Right ventricle myocardium superior (tissue), 1 donor: ENCODE measurements around the gene ADAMTS19. TPM values are rescaled to one million over a fixed set of nuclear protein-coding genes. Genes with fewer than 3 reads are reported as not detected.
"Not testable (repeated sequence)": the region's sequence is repeated elsewhere in the genome, so short reads cannot be mapped to it uniquely, and the experiment has no call there.

ENCODE experiments used
- ATAC-seq: fragments of 200-7000 bp; cut with Tn5 transposase; one replicate; pipeline ENCODE4 v1.9.1; 2020; ENCODE audit warnings: mild to moderate bottlenecking; ENCODE audit not compliant: poor library complexity
- DNase-seq: peaks from one replicate; pipeline ENCODE4 v3.0.0-alpha.2; 2020
- intact Hi-C: fragments of 100-400 bp; cut with DNase I; formaldehyde crosslinking; loops from one replicate; pipeline ENCODE4 v1.11.2; 2022
- long read RNA-seq: library from polyadenylated mRNA; unstranded; transcript quantifications from one replicate; pipeline ENCODE4 v2.0.0, GENCODE V29; 2021
- total RNA-seq: library from RNA; stranded (reverse); fragmentation: NEBNext Ultra II Directional; extraction: Animal tissue kit (Norgen Biotek cat#: 25700); gene quantifications from one replicate; pipeline ENCODE4 v1.2.1, GENCODE V29; 2021
- donor health status: DM: no; HTN: yes; CAD: no; lungs with severe emphysema.

Gene ADAMTS19, protein sequence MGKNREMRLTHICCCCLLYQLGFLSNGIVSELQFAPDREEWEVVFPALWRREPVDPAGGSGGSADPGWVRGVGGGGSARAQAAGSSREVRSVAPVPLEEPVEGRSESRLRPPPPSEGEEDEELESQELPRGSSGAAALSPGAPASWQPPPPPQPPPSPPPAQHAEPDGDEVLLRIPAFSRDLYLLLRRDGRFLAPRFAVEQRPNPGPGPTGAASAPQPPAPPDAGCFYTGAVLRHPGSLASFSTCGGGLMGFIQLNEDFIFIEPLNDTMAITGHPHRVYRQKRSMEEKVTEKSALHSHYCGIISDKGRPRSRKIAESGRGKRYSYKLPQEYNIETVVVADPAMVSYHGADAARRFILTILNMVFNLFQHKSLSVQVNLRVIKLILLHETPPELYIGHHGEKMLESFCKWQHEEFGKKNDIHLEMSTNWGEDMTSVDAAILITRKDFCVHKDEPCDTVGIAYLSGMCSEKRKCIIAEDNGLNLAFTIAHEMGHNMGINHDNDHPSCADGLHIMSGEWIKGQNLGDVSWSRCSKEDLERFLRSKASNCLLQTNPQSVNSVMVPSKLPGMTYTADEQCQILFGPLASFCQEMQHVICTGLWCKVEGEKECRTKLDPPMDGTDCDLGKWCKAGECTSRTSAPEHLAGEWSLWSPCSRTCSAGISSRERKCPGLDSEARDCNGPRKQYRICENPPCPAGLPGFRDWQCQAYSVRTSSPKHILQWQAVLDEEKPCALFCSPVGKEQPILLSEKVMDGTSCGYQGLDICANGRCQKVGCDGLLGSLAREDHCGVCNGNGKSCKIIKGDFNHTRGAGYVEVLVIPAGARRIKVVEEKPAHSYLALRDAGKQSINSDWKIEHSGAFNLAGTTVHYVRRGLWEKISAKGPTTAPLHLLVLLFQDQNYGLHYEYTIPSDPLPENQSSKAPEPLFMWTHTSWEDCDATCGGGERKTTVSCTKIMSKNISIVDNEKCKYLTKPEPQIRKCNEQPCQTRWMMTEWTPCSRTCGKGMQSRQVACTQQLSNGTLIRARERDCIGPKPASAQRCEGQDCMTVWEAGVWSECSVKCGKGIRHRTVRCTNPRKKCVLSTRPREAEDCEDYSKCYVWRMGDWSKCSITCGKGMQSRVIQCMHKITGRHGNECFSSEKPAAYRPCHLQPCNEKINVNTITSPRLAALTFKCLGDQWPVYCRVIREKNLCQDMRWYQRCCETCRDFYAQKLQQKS
- 0.81 TPM for total RNA-seq
- long read RNA-seq = 0 reads

DNA sequence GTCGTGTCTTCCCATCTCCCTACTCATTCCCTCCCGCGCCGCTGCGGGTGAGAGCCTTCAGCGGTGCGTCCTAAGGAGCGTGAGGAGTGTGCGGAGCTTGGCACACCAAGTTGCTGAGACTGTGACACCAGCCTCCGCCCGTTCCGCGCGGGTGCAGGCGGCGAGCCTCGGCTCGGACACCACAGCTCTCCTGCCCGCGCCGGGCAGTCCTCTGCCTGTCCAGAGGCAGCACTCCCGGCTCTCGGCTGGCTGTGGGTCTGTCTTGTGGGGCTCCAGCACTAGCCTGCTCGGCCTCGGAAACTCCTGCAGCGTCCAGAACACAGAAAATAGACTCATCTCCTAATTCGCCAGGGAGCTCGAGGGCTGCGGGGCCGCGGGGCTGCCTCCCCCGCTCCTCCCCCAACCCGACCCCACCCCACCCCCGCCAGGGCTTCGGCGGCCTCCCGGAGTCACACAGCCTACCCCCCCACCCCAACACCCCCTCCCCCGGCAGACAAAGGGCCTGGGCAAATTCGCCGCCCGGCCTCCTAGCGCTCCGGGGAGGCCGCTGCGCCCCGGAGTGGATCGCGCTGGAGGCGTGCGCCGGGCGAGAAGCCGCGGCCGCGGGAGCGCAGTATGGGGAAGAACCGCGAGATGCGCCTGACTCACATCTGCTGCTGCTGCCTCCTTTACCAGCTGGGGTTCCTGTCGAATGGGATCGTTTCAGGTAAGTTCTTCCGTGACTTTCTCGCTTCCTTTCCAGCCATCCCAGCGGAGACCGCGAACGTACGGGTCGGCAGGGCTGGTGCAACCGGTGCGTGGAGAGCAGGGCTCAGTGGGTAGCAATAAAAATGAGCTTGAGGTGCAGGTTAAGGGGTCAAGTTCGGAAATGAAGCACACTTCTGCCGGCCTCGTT is at the start of gene ADAMTS19:
ADAMTS19 (plus strand) TSS at position 522 of the 895 bp plus-strand sequence; CDS start at position 616, 94 bp downstream.
- intact Hi-C loops = no loop called here
- DNase-seq (peak; percentile 60), ATAC-seq (peak; percentile 84)

DNA sequence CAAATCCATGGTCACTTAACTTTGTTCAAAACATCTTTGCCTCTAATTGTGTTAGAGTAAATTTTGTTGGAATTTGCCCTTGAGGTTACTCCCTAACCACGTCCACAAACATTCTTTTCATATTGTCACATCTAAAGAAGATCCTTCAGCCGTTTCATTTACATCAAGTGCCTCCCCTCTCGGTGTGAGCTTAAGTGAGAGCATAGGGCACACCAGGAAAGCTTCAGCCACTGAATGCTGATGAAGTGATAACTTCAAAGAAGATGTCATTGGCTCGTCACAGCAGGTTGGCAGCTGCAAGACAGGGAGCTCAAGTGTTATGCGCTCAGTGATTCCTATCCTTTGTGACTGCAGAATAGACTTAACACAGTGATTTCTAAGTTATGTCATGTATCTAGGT is 49.6 kb upstream of the ADAMTS19 start:
- DNase-seq = no peak
- intact Hi-C loops = no loop called here
- ATAC-seq = no peak

DNA sequence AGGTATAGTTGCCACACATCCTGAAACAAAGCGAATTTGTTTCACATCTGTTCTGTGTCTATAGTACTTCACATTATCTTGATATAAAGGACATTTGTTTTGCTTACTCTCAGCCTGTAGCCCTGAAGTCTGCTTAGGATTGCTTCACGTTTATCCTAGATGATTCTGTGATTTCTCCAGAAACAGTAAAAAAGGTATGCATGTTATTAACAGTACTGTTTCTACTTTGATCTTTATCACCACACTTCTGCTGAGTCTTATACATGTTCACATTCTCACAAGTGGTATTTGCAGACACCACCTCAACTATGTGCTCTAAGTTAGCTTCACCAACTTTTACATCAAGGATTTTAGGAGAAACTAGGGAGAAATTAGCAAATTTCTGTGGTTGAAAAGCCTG is 47.4 kb upstream of the ADAMTS19 start:
- ATAC-seq (no peak), DNase-seq (no peak)
- intact Hi-C loops = no loop called here

DNA sequence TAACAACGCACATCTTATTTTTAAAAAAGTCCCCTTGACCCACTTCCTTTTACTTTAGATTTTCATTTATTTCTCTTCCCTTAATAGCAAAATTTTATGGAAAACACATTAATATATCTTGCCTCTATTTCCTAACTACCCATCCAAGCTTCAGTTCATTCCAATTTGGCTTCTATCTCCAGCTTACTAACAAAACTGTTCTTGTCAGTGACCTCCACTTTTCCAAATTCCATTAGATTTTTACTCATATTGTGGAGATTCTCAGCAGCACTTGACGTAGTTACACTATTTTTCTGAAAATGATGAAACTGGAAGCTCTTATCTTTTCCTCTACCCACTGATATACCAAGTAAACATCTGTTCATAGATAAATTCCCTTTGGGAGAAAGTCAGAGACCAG is 46.5 kb upstream of the ADAMTS19 start:
- DNase-seq (no peak), ATAC-seq (no peak)
- intact Hi-C loops = no loop called here

DNA sequence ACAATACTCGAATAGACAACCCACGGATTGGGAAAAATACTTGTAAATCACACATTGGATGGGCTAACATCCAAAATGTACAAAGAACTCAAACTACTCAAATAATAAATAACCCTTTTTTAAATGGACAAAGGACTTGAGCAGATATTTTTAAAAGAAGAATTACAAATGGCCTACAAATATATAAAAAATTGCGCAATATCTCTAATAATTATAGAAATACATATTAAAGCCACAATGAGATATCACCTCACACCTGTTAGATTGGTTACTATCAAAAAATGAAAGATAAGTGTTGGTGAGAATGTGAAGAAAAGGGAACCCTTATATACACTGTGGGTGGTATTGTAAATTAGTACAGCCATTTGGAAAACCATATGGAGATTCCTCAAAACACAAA is 40.8 kb upstream of the ADAMTS19 start:
- ATAC-seq (no peak), DNase-seq (no peak)
- intact Hi-C loops = no loop called here

DNA sequence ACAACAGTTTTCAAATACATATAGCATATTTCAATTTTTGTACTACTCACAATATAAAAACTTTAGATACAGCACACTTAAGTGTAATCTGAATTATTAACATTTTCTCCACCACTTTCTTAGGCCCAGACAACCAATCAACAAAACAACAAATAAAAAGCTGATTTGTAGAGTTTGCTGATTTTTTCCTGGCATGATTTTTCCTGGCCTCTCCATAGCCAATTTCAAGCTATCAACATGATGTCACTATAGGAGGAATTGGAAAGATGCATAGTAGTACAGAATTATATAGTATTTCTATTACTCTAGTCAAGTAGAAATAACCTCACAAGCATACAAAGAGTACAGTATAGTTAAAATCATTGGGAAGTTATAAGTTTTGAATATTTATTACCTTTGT is 35.1 kb upstream of the ADAMTS19 start:
- DNase-seq = no peak
- ATAC-seq = no peak

DNA sequence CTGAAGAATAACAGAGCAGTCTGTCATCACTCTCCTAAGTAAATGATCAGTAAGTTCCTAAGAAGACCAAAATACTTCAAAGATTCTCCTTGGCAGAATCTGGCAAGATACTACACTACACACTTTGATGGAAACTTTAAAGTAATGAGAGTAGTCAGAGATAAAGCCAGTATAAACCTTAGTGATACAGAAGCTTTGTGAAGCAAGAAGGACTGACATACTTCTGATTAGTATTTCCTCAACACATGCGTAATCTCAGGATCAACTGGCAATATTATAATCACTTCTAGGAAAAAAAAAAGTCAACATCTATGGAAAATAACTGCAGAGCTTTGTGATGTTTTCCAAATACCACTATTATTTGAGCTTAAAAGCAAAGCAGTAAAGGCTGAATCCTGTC is 34.0 kb upstream of the ADAMTS19 start:
- intact Hi-C loops = no loop called here
- ATAC-seq (no peak), DNase-seq (no peak)

More for the DNA sequence above, 35.1 kb upstream of the ADAMTS19 start:
- intact Hi-C loops = no loop called here

DNA sequence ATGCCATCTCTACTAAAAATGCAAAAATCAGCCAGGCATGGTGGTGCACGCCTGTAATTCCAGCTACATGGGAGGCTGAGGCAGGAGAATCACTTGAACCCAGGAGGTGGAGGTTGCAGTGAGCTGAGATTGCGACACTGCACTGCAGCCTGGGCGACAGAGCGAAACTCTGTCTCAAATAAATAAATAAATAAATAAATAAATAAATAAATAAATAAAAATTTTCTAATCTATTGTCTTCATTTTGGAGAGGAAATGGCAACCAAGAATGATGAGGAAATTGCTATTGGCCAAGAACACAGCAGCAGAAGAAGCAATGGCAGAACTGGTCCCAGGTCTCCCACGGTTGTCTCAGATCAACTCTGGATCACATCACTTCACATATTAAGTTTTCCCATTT is 31.5 kb upstream of the ADAMTS19 start:
- DNase-seq, ATAC-seq, intact Hi-C loops: not testable (repeated sequence)

DNA sequence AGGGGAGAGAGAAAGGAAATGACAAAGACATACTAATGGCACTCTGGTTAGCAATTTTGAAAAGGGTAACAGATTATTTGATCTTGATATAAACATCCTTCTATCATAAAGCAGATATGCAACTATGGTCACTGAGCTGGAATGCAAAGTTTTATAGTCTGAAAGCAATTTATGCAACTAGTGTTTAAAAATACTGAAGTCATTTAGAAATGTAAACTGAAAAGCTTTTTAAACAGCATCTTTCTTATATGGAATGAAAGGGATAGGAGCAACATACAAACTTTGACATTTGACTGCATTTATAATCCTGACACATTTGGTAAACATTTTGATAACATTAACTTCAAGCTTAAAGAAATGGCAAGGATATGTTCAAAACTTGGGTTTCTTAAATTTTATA is 28.7 kb upstream of the ADAMTS19 start:
- DNase-seq (no peak), ATAC-seq (no peak)
- intact Hi-C loops = no loop called here

DNA sequence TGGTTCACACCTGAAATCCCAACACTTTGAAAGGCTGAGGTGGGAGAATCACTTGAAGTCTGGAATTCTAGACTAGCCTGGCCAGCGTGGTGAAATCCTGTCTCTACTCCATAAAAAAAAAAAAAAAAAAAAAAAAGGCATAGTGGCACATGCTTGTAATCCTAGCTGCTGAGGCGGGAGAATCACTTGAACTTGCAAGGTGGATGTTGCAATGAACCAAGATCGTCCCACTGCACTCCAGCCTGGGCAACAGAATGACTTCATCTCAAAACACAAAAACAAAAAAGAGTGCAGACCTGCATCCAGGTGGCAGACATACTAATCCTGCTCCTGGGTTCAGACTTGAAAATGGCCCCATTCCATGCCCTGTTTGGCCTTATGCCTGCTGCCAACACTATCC is 21.8 kb upstream of the ADAMTS19 start:
- DNase-seq (no peak), ATAC-seq (no peak)
- intact Hi-C loops = no loop called here

DNA sequence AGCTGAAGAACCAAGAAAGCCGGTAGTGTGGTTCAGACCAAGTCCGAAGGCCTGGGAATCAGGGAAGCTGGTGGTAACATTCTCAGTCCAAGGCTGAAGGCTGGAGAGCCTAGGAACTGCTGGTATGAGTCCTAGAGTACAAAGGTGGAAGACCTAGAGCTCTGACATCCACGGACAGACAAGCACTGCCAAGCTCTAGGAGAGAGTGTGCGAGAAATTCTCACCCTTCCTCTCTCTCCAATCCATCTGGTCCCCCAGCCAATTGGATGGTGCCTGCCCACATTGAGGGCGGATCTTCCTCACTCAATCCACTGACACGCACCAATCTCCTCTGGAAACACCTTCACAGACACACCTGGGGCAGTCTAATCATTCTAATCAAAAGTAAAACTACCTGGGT is 19.7 kb upstream of the ADAMTS19 start:
- ATAC-seq (no peak), DNase-seq (no peak)
- intact Hi-C loops = no loop called here

DNA sequence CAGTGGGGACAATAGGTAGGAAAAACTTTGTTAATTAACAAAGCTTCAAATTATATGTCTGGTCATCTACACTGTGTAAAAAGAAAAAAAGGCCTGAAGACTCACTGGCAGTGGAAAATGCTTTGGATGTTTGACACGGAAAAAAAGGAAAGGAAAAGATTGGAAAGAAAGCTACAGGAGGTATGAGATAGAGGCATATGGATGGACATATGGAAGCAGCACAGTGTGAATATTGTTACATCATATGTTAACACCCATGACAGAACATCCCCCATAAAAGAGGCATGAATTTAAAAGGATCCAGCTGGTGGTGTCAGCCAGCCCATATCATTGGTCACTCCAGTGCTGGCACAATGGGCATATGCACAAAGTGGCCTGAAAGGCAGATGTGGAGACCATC is 19.0 kb upstream of the ADAMTS19 start:
- no peak for DNase-seq
- intact Hi-C loops = no loop called here
- no peak for ATAC-seq

DNA sequence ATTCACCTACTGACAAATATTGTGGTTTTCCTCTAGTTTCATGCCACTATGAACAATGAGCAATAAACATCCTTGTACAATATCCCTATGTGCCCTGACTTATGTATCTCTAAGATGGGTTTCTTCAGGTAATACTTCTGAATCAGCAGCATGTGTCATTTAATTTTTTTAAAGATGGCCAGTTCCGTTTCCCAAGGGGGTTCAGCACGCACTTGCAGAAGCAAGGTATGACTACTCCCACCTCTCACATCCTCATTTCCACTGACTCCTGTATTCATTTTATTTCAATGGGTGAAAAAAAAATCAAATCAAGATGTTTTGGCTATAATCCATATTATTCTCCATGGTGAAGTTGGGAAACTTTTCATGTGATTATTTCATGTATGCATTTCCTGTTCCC is 14.7 kb upstream of the ADAMTS19 start:
- no peak for DNase-seq
- no peak for ATAC-seq
- intact Hi-C loops = no loop called here

DNA sequence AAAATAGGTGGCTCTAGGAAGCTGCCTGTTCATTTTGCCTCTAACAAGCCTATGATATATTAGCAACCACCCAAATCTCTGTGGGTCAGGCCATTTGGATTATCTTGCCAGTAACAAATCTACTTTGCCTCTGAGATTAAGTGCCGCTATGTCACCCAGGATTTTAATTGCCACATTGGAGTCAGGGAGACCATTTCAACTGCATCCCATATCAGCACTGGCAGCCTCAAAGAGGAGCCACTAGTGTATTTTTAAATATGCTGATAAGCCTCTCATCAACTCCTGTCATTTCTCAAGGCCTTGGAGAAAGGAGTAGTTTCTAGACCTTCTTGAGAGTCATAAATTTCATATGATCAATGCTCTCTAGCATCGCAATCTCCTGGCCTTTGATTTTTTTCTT is 12.1 kb upstream of the ADAMTS19 start:
- ATAC-seq = peak; percentile 31
- no peak for DNase-seq
- intact Hi-C loops = no loop called here

DNA sequence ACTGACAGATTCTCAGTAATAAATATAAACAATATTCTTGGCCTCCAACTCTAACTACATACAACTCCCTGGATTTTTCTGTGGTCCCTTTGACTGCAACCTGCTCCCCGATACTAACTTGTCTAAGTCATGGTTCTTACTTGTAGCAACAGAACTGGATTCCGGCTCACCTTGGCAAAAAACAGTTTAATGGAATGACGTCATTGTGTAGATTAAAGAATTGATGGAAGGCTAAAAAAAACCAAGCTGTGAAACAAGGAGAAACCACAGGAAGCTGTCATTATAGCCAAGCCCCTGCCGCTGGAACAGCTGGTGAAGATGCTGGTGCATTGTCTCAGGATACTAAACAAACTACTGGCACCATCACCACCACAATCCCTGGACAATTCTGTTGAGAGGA is 11.4 kb upstream of the ADAMTS19 start:
- intact Hi-C loops = no loop called here
- no peak for DNase-seq
- no peak for ATAC-seq

DNA sequence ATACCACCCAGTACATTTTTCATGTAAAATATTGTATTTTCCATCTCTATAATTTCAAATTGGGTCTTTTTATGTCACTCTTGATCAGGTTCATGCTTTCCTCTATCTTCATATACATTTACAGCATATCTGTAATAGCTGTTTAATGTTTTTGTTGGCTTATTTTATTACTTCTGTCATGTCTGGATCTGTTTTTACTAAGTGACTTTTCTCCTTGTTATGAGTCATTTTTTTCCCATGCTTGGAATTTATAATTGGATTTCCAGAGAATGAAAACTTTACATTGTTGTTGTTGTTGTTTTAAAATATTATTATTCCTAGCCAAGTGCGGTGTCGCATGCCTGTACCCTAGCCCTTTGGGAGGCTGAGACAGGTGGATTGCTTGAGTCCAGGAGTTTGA is 5.6 kb upstream of the ADAMTS19 start:
- DNase-seq (no peak), ATAC-seq (no peak)
- intact Hi-C loops = no loop called here

DNA sequence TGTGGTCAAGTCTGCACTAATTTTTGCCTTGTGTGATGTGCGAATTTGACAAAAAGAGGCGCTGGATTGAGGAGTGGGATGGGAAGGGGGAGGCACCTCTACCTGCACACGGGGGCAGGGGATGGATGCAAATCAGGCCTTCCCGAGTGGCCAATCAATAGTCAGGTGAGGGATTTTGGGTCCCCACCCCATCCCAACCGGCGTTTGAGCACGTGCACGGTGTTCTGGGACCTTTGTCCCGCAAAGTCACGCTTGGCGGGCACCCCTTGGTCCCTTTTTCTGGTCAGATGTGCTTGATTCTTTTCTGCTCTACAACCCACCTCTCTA is 685 bp upstream of the ADAMTS19 start:
- DNase-seq (no peak), ATAC-seq (no peak)
- intact Hi-C loops = no loop called here

DNA sequence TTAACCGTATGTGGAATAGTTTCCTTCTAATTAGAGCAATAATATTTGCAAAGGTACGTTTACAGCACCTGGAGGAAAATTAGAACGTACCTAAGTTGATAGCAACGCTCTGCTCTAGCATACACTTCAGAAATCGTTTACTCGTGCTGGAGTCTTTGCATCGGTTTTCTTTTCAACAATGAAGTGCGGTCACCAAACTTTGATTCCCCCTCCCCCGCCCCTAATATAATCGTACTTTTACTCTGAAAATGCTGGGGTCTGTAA is 506 bp downstream of the ADAMTS19 start:
- ATAC-seq = no peak
- intact Hi-C loops = no loop called here
- DNase-seq = no peak
